GM12865 (cell line): ENCODE results near the gene RXRB.

ENCODE experiments used
- DNase-seq: peaks from one replicate; pipeline ENCODE4 v3.0.0; 2010; ENCODE audit warnings: low read depth
- H3K4me3 ChIP-seq: 2 replicates; pipeline ENCODE4 v1.5.1; 2011; ENCODE audit warnings: mild to moderate bottlenecking, low read depth, low read length, control low read depth
- TF ChIP-seq, protein P1 (sequence below): IDR thresholded peaks from 2 replicates; pipeline ENCODE4 v1.5.1; 2011; ENCODE audit warnings: low read length, control low read depth, low read depth, inconsistent platforms; ENCODE audit not compliant: insufficient read depth; ENCODE audit errors: missing control alignments

RXRB gene

DNA sequence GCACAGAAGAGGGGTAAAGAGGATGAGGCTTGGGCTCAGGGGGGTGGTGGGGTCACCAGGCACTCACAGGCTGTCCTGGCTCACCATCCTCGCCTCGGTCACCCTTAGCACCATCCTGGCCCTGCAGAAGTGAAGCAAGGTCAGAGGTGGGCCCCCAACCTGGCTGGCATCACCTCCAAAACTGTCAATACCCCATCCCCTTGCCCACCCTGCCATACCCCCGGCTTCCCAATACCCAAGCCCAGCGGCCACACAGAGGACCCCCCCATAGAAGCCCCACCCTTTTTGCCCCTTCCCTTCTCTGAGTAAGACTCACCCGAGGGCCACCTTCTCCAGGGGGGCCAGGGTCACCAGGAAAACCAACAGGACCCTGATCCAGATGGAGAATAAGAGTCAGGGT lies 31.8 kb downstream of the RXRB start:
- DNase-seq: no peak
- H3K4me3 ChIP-seq: no peak overlapping the region
- TF ChIP-seq, protein P1, sequence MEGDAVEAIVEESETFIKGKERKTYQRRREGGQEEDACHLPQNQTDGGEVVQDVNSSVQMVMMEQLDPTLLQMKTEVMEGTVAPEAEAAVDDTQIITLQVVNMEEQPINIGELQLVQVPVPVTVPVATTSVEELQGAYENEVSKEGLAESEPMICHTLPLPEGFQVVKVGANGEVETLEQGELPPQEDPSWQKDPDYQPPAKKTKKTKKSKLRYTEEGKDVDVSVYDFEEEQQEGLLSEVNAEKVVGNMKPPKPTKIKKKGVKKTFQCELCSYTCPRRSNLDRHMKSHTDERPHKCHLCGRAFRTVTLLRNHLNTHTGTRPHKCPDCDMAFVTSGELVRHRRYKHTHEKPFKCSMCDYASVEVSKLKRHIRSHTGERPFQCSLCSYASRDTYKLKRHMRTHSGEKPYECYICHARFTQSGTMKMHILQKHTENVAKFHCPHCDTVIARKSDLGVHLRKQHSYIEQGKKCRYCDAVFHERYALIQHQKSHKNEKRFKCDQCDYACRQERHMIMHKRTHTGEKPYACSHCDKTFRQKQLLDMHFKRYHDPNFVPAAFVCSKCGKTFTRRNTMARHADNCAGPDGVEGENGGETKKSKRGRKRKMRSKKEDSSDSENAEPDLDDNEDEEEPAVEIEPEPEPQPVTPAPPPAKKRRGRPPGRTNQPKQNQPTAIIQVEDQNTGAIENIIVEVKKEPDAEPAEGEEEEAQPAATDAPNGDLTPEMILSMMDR: no peak

DNA sequence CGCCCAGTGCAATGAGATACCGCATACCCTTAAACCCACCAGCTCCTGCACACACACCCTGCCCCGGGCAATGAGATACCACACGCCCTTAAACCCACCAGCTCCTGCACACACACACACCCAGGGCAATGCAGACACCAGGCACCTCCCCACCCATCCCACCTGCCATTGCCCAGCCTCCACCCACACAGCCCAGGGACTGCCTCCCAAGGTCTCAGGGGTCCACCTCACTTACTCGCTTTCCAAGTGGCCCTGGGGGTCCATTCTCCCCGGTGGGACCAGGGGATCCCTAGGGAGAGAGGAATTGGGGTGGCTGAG lies 32.2 kb downstream of the RXRB start:
- no peak for DNase-seq
- TF ChIP-seq, protein P1: no peak
- no peak overlapping the region for H3K4me3 ChIP-seq

DNA sequence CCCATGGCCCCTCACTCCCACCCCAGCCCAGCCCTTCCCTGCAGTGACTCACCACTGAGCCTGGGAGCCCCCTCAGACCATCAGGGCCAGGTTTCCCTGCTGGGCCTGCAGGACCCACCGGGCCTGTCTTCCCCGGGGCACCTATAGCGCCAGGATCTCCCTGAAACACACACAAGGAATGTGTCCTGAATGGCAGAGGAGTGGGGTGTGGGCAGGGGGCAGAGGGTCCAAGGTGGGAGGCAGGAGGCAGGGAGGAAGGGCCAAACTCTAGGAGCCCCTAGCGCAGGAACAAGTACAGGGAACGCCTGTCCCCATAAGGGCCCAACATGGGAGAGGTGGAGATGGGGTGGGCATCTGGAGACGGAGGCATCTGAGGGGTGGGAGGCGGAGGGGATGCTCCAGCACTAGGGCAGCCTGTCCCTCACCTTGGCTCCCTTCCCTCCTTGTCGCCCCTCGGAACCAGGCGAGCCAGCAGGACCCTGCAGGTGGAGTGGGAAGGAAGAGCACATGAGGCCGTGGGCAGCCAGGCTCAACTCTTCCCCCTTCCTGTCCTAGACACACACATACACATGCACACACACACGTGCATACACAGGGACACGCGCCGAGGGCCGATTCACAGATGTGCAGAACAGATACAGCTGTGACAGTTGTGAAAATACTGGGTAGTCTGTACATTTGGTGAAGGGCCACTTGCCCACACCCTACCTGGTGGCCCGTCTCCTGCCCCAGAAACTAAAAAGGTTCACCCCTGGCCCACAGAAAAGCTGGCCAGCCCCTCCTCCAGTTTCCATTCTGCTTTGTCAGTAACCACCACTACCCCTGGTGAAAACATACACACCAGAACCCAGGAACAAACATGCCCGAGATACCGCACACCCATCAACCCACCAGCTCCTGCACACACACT lies 32.8 kb downstream of the RXRB start:
- no peak overlapping the region for H3K4me3 ChIP-seq
- no peak for DNase-seq
- TF ChIP-seq, protein P1: no peak

DNA sequence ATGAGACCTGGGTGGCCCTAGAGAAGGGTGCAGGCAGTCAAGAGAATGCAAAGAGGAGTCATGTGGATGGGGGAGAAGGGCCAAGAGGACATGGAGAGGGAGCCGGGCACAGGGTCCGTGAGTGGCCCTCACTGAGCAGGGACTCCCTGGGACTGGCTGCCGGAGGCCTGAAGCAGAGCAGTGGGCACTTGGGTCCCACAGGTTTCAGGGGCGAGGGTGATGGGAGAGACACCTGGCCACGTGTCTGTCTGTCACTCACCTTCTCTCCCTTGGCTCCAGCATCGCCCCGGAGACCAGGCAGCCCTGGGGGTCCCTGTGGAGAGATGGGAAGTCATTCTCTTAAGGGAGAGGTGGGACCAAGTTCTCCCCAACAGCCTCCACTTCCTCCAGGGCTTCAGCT lies 33.7 kb downstream of the RXRB start:
- TF ChIP-seq, protein P1: no peak
- H3K4me3 ChIP-seq: no peak overlapping the region
- DNase-seq: no peak

DNA sequence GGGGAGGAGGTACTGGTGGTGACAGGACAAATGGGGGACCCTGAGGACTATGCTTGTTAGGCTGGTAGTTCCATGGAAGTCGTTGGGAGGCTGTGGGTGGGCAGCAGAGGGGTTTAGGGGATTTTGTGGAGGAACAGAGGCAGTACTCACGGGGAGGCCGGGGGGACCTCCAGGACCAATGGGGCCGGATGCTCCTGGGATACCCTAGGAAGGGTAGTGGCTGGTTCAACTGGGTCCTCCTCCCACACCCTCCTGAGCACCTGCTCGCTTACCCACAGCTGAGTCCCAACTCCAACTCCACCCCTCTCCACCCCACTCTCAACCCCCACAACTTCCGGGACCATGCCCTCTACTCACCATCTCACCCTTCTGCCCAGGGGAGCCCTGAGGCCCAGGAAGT lies 34.1 kb downstream of the RXRB start:
- TF ChIP-seq, protein P1: no peak
- DNase-seq: no peak
- H3K4me3 ChIP-seq: no peak overlapping the region

DNA sequence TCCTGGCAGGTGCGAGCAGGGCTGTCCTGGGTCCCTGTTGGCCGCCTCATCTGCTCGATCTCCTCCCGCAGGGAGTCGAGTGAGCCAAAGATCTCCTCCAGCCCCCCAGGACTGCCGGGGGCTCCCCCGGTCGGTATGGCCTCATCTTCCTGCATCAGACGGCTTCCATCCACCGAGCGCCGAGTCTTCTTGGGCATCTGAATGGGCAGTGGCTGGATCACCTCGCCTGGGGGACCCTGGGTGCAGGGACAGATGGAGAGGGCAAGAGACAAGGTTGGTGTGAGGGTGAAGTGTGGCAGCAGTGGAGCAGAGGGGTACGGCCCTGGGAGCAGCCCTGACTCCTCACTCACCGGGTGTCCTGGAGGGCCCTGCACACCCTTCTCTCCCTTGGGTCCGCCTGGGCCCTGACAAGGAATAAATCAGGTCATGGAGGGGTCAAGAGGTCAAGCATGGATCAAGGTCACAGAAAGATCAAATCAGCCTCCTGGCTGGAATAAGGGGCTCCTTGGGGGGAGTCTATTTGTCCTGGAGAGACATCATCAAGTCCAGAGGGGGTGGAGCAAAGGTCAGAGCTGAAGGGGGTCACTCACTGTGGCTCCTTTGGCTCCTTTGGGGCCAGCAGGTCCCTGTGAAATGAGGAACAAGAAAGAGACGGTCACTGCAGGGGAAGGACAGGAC lies 34.7 kb downstream of the RXRB start:
- DNase-seq: no peak
- TF ChIP-seq, protein P1: no peak

More for the DNA sequence above, 34.7 kb downstream of the RXRB start:
- no peak overlapping the region for H3K4me3 ChIP-seq
